ENCODE data around the gene CASQ2.

DNA sequence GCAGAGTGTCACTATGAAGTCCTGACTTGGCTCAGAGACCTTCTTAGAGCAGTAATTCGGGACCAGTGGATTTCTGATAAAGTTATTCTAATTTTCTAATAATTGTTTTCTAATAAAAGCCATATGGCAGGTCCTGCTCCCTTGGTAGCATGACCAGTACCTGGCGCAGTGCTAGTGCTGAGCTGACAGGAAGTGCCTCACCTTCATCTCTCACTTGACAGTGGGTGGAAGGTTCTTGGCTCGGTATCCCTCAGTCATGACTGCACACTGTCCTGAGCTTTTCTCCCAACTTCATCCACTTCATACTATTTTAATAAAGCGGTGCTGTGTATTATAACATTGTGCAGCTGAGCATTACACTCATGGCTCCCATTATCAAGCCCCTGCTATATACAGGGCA is 112.6 kb downstream of the CASQ2 start:
- TF ChIP-seq EP300 (IDR thresholded peaks at IDR 0.05), result no peak
- TF ChIP-seq, protein P1, sequence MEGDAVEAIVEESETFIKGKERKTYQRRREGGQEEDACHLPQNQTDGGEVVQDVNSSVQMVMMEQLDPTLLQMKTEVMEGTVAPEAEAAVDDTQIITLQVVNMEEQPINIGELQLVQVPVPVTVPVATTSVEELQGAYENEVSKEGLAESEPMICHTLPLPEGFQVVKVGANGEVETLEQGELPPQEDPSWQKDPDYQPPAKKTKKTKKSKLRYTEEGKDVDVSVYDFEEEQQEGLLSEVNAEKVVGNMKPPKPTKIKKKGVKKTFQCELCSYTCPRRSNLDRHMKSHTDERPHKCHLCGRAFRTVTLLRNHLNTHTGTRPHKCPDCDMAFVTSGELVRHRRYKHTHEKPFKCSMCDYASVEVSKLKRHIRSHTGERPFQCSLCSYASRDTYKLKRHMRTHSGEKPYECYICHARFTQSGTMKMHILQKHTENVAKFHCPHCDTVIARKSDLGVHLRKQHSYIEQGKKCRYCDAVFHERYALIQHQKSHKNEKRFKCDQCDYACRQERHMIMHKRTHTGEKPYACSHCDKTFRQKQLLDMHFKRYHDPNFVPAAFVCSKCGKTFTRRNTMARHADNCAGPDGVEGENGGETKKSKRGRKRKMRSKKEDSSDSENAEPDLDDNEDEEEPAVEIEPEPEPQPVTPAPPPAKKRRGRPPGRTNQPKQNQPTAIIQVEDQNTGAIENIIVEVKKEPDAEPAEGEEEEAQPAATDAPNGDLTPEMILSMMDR (IDR thresholded peaks at IDR 0.05), result no peak
- no peak for TF ChIP-seq POLR2A (IDR thresholded peaks at IDR 0.05)
